Ovary (tissue), 9 donors: Measurements from ENCODE around the gene STKLD1. TPM values are rescaled to one million over a fixed set of nuclear protein-coding genes. Genes with fewer than 3 reads are reported as not detected.
A peak's percentile ranks its signal among the peaks of the same experiment; 100 is the strongest.

Experiments
- DNase-seq, 5 donors: peaks; one replicate each; pipeline ENCODE4 v3.0.0-alpha.2; 2019 to 2020
- H3K27ac ChIP-seq, 2 donors: fragments of 200-600 bp; one replicate each; pipeline versions ENCODE4 v1.5.1 to v1.8.0; 2019 to 2022
- H3K27me3 ChIP-seq: fragments of 200-600 bp; one replicate; pipeline ENCODE4 v1.8.0; 2022
- H3K36me3 ChIP-seq: fragments of 200-600 bp; sonication (generic); one replicate; pipeline ENCODE4 v1.5.1; 2019
- H3K4me1 ChIP-seq: one replicate; pipeline ENCODE4 v1.8.1; 2013; ENCODE audit warnings: mild to moderate bottlenecking, moderate library complexity; ENCODE audit not compliant: insufficient read depth
- H3K4me3 ChIP-seq: fragments of 200-600 bp; sonication (generic); one replicate; pipeline ENCODE4 v1.5.1; 2017
- H3K9me3 ChIP-seq, 2 donors: fragments of 200-600 bp in 1 of 2; sonication (generic) in 1 of 2; one replicate each; pipeline versions ENCODE4 v1.5.1 to v1.8.1; 2013 to 2019; ENCODE audit warnings: mild to moderate bottlenecking in 1 of 2, moderate library complexity in 1 of 2
- EP300 ChIP-seq: sonication (generic); formaldehyde crosslinking; IDR thresholded peaks from one replicate; pipeline ENCODE4 v1.6.1; 2017; ENCODE audit warnings: antibody characterized with exemption
- POLR2A ChIP-seq: fragments of 450-650 bp; IDR thresholded peaks from one replicate; pipeline ENCODE4 v1.6.1; 2017; ENCODE audit warnings: antibody characterized with exemption, mild to moderate bottlenecking, moderate library complexity
- WGBS, 3 donors: extraction: QIAGEN DNeasy Blood & Tissue Kit in 1 of 3; methylation state at CpG; one replicate each; pipeline versions ENCODE4 v1.1.5 to v1.1.7; 2013 to 2017; 5-methylcytosine and 5-hydroxymethylcytosine counted together
- intact Hi-C, 4 donors: fragments of 100-400 bp; cut with DNase I; formaldehyde crosslinking; loops; one replicate each; pipeline versions ENCODE4 v1.11.0 to v1.15.1; 2022 to 2023
- polyA plus RNA-seq, 2 donors: library from polyadenylated mRNA; stranded (reverse); fragments of 200-250 nt in 1 of 2; fragments of 350-450 nt in 1 of 2; fragmentation: Illumina TruSeq in 1 of 2; extraction: RNeasy Lipid Tissue Mini Kit (QIAGEN cat#74804) in 1 of 2; gene quantifications; one replicate each; pipeline ENCODE4 v1.2.3, GENCODE V29; 2013 to 2014
- total RNA-seq, 7 donors: library from RNA; depleted of rRNA in 2 of 7; stranded (reverse); fragments of >200 nt in 2 of 7; fragmentation: NEBNext Ultra II Directional in 3 of 7; extraction: Animal tissue kit (Norgen Biotek cat#: 25700) in 3 of 7; gene quantifications; one replicate each; pipeline versions ENCODE4 v1.1.0 to v1.2.4, GENCODE V29; 2016 to 2023
- TF ChIP-seq, protein P1 (sequence below), 3 donors: fragments of 450-650 bp in 2 of 3; fragments of 200-600 bp in 1 of 3; IDR thresholded peaks; one replicate each; pipeline versions ENCODE4 v1.5.1 to v1.8.0; 2016 to 2022; ENCODE audit warnings: antibody characterized with exemption in 3 of 3, mild to moderate bottlenecking in 1 of 3
- donor health status: DM: no; HTN: no; CAD: no; lungs with moderate emphysema.
- donor health status: DM: no; HTN: no; CAD: no.
- donor health status: Bipolar disorder and iron deficiency.
- donor health status: DM: yes; HTN: yes; CAD: no.
- donor health status: DM: no; HTN: no; CAD: no.
- donor health status: DM: yes; HTN: yes; CAD: no.

The STKLD1 gene
- total and polyA plus RNA-seq, 9 donors: 0.48 to 2.3 (median 1.3) TPM

- WGBS, 3 donors: 0 to 1% (median 0%) methylated on average over 33 to 41 of the region's 41 CpGs
- TF ChIP-seq POLR2A (no peak), EP300 (no peak)
- TF ChIP-seq, protein P1, sequence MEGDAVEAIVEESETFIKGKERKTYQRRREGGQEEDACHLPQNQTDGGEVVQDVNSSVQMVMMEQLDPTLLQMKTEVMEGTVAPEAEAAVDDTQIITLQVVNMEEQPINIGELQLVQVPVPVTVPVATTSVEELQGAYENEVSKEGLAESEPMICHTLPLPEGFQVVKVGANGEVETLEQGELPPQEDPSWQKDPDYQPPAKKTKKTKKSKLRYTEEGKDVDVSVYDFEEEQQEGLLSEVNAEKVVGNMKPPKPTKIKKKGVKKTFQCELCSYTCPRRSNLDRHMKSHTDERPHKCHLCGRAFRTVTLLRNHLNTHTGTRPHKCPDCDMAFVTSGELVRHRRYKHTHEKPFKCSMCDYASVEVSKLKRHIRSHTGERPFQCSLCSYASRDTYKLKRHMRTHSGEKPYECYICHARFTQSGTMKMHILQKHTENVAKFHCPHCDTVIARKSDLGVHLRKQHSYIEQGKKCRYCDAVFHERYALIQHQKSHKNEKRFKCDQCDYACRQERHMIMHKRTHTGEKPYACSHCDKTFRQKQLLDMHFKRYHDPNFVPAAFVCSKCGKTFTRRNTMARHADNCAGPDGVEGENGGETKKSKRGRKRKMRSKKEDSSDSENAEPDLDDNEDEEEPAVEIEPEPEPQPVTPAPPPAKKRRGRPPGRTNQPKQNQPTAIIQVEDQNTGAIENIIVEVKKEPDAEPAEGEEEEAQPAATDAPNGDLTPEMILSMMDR (IDR thresholded peaks at IDR 0.05): no peak
- Histone ChIP-seq H3K9me3 (no peaks in the 10 kb centered on the region), H3K27ac (peak overlapping the region; percentile 77 to 87), H3K4me1 (peaks cover 5% of the 10 kb centered on the region), H3K4me3 (peak overlapping the region; percentile 90), H3K27me3 (no peaks in the 10 kb centered on the region), H3K36me3 (no peaks in the 10 kb centered on the region)
- intact Hi-C loops: no loop called here
- peak; percentile 34 to 70 (median 62) for DNase-seq
Observed at GRCh38 chr9:133347515-133347984, 28.6 kb upstream of the STKLD1 start.

DNA sequence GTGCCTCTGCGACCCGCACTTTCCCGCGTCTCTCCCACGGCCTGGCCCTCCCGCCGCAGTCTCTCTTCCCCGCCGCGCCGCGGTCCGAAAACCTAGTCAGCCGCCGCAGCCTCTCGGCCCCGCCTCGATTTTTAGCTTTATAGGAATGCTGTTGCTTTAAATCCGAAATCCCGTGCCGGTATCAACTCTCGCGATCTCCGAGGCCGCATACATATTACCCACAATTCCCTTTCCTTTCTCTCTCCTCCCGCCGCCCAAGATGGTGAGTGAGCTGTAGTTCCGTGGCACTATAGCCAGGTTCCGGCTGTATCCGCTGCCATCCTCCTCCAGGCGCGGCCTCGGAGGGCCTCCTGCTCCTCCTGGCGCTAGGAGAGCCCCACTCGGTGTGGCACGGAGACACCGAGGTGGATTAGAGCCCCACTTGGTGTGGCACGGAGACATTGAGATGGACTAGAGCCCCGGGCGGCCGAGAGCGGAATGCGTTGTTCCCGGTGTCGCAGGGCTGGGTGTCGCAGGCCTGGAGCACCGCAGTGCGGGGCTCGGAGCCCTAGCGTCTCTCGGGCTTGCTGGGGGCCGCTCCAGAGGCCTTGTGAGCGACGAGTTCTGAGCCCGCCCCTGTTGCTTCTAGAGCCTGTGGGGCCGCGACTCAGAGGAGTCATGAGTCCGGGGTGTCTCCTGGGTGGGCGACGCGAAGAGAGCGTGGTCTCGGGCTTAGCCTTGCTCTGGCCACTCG lies 28.0 kb upstream of the STKLD1 start, which contains the start of the genes MED22 and RPL7A:
MED22 (minus strand) TSS at position 147 of the 733 bp plus-strand sequence. CDS start 1,469 bp downstream, outside the sequence.
RPL7A (plus strand) TSS at position 234 of the 733 bp plus-strand sequence; CDS start at position 260, 26 bp downstream.
- H3K4me1 ChIP-seq: peaks cover 5% of the 10 kb centered on the region
- peak within 1 kb of the TSS; percentile 77 to 87 for H3K27ac ChIP-seq
- intact Hi-C loops: no loop called here
- TF ChIP-seq, protein P1 (IDR thresholded peaks at IDR 0.05): peak in 2 of 3 donors; percentile 9 to 46
- no peak for TF ChIP-seq EP300
- peak; percentile 90 for TF ChIP-seq POLR2A
- 0% methylated on average over 57 to 64 of the region's 64 CpGs for WGBS, 3 donors
- H3K36me3 ChIP-seq: no peaks in the 10 kb centered on the region
- H3K9me3 ChIP-seq: no peaks in the 10 kb centered on the region
- H3K27me3 ChIP-seq: no peaks in the 10 kb centered on the region
- peak within 1 kb of the TSS; percentile 90 for H3K4me3 ChIP-seq
- peak; percentile 89 to 96 (median 95) for DNase-seq

DNA sequence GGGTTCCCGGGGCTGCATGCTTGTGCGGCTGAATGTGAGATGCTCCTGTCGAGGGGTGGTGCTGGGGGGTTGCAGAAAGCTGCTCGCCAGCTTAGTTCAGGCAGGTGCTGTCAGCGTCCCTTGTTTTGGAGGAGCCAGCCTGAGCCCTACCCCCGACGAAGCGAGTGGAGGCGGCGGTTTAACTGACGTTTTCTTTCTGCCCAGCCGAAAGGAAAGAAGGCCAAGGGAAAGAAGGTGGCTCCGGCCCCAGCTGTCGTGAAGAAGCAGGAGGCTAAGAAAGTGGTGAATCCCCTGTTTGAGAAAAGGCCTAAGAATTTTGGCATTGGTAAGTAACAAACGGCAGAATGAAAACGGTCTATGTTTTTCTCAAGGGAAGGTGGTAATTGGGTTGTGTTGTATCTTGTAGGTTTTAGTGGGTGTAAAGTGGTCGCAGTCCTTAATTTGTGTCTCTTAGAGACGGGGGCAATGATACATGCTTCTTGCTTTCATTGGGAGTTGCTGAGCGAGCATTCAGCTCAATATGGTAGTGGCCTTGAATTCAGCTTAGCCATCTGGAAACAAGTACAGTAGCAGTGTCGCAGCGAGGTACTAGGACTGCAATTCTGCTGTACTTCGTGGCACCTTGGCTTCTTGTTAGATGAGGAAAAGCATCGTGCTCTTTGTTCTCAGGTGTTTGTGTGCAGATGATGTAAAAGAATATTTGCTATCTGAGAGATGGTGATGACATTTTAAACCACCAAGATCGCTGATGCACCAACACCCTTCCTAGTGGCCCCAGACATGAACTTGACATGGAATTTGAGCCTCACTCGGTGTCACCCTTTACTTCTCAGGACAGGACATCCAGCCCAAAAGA lies 27.2 kb upstream of the STKLD1 start:
- intact Hi-C loops: no loop called here
- no peak for TF ChIP-seq POLR2A
- TF ChIP-seq, protein P1 (IDR thresholded peaks at IDR 0.05): no peak
- no peak for TF ChIP-seq EP300
- Histone ChIP-seq H3K27ac (peak overlapping the region; percentile 77 to 87), H3K4me3 (peak overlapping the region; percentile 90), H3K36me3 (no peaks in the 10 kb centered on the region), H3K4me1 (peaks cover 5% of the 10 kb centered on the region), H3K9me3 (no peaks in the 10 kb centered on the region), H3K27me3 (no peaks in the 10 kb centered on the region)
- no peak for DNase-seq
- WGBS, 3 donors: 6 to 14% (median 7%) methylated on average over 25 of the region's 25 CpGs

DNA sequence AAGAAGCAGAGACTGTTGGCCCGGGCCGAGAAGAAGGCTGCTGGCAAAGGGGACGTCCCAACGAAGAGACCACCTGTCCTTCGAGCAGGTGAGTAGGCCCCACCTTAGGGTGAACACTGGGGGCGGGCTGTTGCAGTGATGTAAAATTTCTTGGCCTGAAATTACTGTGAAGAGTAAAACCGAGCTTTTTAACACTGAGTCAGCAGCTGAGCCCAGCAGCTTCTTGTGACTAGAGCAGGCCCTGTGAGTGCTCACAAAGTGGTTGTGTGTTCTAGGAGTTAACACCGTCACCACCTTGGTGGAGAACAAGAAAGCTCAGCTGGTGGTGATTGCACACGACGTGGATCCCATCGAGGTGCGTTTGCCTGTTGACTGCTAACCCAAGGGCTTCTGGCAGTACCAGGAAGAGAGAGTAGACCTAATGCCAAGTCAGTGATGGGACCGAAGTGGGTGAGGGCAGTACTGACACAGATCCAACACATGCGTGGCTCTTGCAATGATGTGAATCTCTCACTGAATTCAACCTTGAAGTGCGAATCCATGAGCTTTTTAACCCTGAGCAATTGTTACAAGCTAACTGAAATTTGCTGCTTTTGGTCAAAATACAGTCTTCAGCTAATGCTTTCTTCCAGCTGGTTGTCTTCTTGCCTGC lies 26.1 kb upstream of the STKLD1 start:
- Histone ChIP-seq H3K27ac (no peak overlapping the region), H3K27me3 (no peaks in the 10 kb centered on the region), H3K4me3 (no peak overlapping the region), H3K4me1 (peaks cover 5% of the 10 kb centered on the region), H3K9me3 (no peaks in the 10 kb centered on the region), H3K36me3 (no peaks in the 10 kb centered on the region)
- TF ChIP-seq EP300: no peak
- TF ChIP-seq, protein P1 (IDR thresholded peaks at IDR 0.05): no peak
- TF ChIP-seq POLR2A: no peak
- intact Hi-C loops: no loop called here
- no peak for DNase-seq
- WGBS, 3 donors: 72 to 78% (median 73%) methylated on average over 15 of the region's 15 CpGs
